K562 treated with DMSO at 1 percent for 24 hours (cell line): ENCODE results near the gene C5AR2. TPM values are rescaled to one million over a fixed set of nuclear protein-coding genes. Genes with fewer than 3 reads are reported as not detected.

Experiments used
- total RNA-seq: library from RNA; unstranded; fragments of 300-600 nt; gene quantifications from 2 replicates; pipeline ENCODE4 v1.2.3, GENCODE V29; 2022; ENCODE audit warnings: low read depth; ENCODE audit not compliant: insufficient read depth

C5AR2 gene
- 0.14 and 0.22 TPM in 2 replicates for total RNA-seq

DNA sequence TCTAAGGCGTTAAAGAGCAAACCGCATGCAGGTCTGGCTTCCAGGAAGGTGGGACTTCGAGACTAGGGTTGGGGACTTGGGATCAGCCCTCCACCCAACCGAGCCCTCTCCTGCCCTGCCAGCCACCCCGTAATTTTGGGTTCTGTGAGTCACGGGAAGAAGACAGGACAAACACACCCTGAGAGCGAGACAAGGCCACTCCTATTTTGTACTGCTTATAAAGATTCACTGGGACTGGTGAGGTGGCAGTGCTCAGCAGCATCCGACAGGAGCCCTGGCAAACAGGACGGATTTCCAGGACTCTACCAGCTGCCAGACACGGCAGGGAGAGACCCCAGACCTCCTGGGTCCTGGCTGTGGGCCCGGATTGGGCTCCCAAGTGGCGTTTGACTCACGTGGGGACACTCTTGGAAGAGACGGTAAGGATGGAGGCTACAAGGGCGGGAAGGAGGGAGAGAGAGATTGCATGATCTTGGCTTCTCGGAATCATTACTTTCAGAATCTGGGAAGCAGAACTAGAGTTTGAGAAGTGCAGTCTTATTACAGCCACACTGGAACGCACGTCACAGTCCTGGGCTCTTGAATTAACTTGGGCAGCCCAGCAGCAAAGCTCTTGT lies at the start of gene C5AR2:
C5AR2 (plus strand) TSS at position 245 of the 617 bp plus-strand sequence. CDS start 8,625 bp downstream, outside the sequence.

DNA sequence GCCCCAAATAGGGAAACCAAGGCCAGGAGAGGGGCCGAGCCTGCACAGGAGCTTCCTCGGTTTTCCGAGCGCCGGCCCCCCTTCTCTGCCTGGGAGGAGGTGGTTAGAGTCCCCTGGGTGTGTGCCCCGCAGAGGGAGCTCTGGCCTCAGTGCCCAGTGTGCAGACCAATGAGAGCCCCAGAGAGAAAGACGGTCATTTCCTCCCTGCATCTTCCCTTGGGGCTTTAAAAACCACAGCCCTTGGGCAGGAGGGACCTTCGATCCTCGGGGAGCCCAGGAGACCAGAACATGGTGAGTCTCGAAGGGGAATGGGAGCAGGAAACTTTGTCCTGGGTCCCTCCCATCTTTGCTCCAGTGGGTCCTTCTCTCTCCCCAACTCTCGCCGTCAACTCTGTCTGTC lies 22.4 kb upstream of the C5AR2 start, which contains the start of gene C5AR1:
C5AR1 (plus strand) TSS at position 254 of the 400 bp plus-strand sequence; CDS start at position 289, 35 bp downstream.

DNA sequence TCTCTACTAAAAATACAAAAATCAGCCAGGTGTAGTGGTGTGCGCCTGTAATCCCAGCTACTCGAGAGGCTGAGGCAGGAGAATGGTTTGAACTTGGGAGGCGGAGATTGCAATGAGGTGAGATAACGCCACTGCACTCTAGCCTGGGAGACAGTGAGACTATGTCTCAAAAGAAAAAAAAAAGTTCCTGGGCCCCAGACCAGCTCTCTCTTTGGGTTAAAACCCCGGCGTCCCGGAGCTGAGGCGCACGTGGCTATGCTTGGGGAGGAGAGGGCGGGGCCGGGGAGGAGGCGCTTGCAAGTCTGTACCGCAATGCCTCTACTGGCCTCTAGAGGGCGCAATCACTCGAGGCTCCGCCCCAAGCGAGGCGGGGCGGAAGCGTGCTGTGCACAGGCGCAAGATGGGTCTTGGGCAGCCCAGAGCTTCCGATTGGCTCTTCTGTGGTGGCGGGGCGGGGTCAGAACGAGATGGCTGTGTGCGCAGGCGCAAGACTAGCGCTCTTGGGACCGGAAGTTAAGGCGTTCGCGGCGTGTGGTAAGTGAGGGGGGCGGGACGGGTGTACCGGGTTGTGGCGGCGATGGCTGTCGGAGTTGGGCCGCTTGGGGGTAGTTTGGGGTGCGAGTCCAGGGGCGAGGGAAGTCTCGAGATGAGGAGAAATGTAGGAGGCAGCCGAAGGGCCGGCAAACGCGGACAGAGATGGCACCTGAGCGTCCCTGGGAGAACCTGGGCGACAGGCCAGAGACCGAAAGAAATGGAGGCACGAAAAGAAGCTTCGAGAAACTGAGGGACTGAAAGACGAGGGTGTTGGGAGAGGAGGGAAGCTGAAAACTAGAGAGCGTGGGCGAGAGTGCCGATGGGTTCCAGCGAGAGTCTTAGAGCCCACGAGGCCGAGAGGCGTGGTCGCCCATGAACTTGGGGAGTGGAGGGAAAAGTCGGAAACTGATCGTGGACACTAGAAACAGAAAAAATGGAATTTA lies 17.1 kb downstream of the C5AR2 start, which contains the start of gene DHX34:
DHX34 (plus strand) TSS at position 497 of the 977 bp plus-strand sequence. CDS start 3,716 bp downstream, outside the sequence.

Other genes with a start within 250 kb of the C5AR2 start
- gene ZC3H4, start 218.4 kb upstream of the C5AR2 start, total RNA-seq, result 14.1 and 14.6 TPM in 2 replicates
- gene SAE1, start 201.3 kb upstream of the C5AR2 start, total RNA-seq, result 250 and 259 TPM in 2 replicates
- 61.1 and 68.9 TPM in 2 replicates for gene BBC3, start 101.0 kb upstream of the C5AR2 start, total RNA-seq
- gene CCDC9, start 75.7 kb upstream of the C5AR2 start, total RNA-seq, result 25.0 and 30.2 TPM in 2 replicates
- 34.3 and 43.4 TPM in 2 replicates for gene INAFM1, start 57.3 kb upstream of the C5AR2 start, total RNA-seq
- 0.80 and 2.4 TPM in 2 replicates for gene C5AR1, start 22.3 kb upstream of the C5AR2 start, total RNA-seq
- gene DHX34, start 17.1 kb downstream of the C5AR2 start, total RNA-seq, result 22.4 and 23.0 TPM in 2 replicates
- gene MEIS3, start 87.4 kb downstream of the C5AR2 start, total RNA-seq, result 8.9 and 9.3 TPM in 2 replicates
- 0.71 and 1.3 TPM in 2 replicates for gene SLC8A2, start 139.7 kb downstream of the C5AR2 start, total RNA-seq
- 10.7 and 11.6 TPM in 2 replicates for gene KPTN, start 152.0 kb downstream of the C5AR2 start, total RNA-seq
- gene NAPA, start 182.9 kb downstream of the C5AR2 start, total RNA-seq, result 137 and 139 TPM in 2 replicates
- 0.31 and 0.42 TPM in 2 replicates for gene ZNF541, start 241.0 kb downstream of the C5AR2 start, total RNA-seq